ENCODE measurements around the gene ATCAY. TPM values are rescaled to one million over a fixed set of nuclear protein-coding genes. Genes with fewer than 3 reads are reported as not detected.
A peak's percentile ranks its signal among the peaks of the same experiment; 100 is the strongest.

ATCAY gene
- total and polyA plus RNA-seq, 2 experiments from 2014 or later: not detected

GRCh38 chr19:3879656-3880055 lies 829 bp upstream of the ATCAY start:
- Histone ChIP-seq H3K79me2 (ENCODE audit: insufficient read depth) (no peaks in the 10 kb centered on the region), H3K4me1 (ENCODE audit: insufficient read depth) (no peaks in the 10 kb centered on the region), H3K27me3 (replicated peaks; ENCODE audit: insufficient read depth) (peaks cover 33% of the 10 kb centered on the region), H3K9ac (no peak overlapping the region), H3K27ac (no peak overlapping the region), H2AFZ (no peak overlapping the region), H3K9me3 (ENCODE audit: low read depth) (no peaks in the 10 kb centered on the region), H4K20me1 (ENCODE audit: insufficient read depth) (no peaks in the 10 kb centered on the region), H3K4me3 (no peak overlapping the region), H3F3A (ENCODE audit: insufficient read depth) (no peaks in the 10 kb centered on the region), H3K4me2 (ENCODE audit: unreplicated experiment) (no peak overlapping the region), H3K9me2 (ENCODE audit: insufficient read depth) (no peaks in the 10 kb centered on the region), H3K36me3 (ENCODE audit: low read depth) (no peaks in the 10 kb centered on the region)
- DNase-seq: no peak
- WGBS, 2 experiments (ENCODE audit: low coverage in 1 of 2, low lambda C conversion rate in 2 of 2, missing lambda C conversion rate in 2 of 2): 61 to 63% methylated on average over 11 to 12 of the region's 12 CpGs
- in situ Hi-C loops (cut with MboI): no loop called here
- TF ChIP-seq EZH2 (IDR thresholded peaks at IDR 0.05; ENCODE audit: insufficient read depth, poor library complexity, severe bottlenecking) (no peak), EZH2phosphoT487 (IDR thresholded peaks at IDR 0.05; ENCODE audit: insufficient read depth, low read depth) (no peak)

GRCh38 chr19:3881272-3882040 lies 971 bp downstream of the ATCAY start:
- H3K9ac ChIP-seq: no peak overlapping the region
- no peaks in the 10 kb centered on the region for H3K36me3 ChIP-seq (ENCODE audit: low read depth)
- peak; percentile 62 for TF ChIP-seq EZH2 (IDR thresholded peaks at IDR 0.05; ENCODE audit: insufficient read depth, poor library complexity, severe bottlenecking)
- no peak for TF ChIP-seq EZH2phosphoT487 (IDR thresholded peaks at IDR 0.05; ENCODE audit: insufficient read depth, low read depth)
- no peaks in the 10 kb centered on the region for H3K9me2 ChIP-seq (ENCODE audit: insufficient read depth)
- no peak overlapping the region for H2AFZ ChIP-seq
- no peaks in the 10 kb centered on the region for H3F3A ChIP-seq (ENCODE audit: insufficient read depth)
- no peaks in the 10 kb centered on the region for H3K79me2 ChIP-seq (ENCODE audit: insufficient read depth)
- no peaks in the 10 kb centered on the region for H3K4me1 ChIP-seq (ENCODE audit: insufficient read depth)
- H3K4me3 ChIP-seq: no peak overlapping the region
- 2% methylated on average over 25 to 31 of the region's 31 CpGs for WGBS, 2 experiments (ENCODE audit: low coverage in 1 of 2, low lambda C conversion rate in 2 of 2, missing lambda C conversion rate in 2 of 2)
- DNase-seq: no peak
- no peaks in the 10 kb centered on the region for H3K9me3 ChIP-seq (ENCODE audit: low read depth)
- H3K27ac ChIP-seq: no peak overlapping the region
- in situ Hi-C loops (cut with MboI): no loop called here
- no peaks in the 10 kb centered on the region for H4K20me1 ChIP-seq (ENCODE audit: insufficient read depth)
- peaks cover 33% of the 10 kb centered on the region for H3K27me3 ChIP-seq (replicated peaks; ENCODE audit: insufficient read depth)
- no peak overlapping the region for H3K4me2 ChIP-seq (ENCODE audit: unreplicated experiment)

GRCh38 chr19:3882041-3882384 lies 1.5 kb downstream of the ATCAY start:
- Histone ChIP-seq H3K9me3 (ENCODE audit: low read depth) (no peaks in the 10 kb centered on the region), H3K27ac (no peak overlapping the region), H3K9ac (no peak overlapping the region), H4K20me1 (ENCODE audit: insufficient read depth) (no peaks in the 10 kb centered on the region), H2AFZ (no peak overlapping the region), H3K36me3 (ENCODE audit: low read depth) (no peaks in the 10 kb centered on the region), H3K9me2 (ENCODE audit: insufficient read depth) (no peaks in the 10 kb centered on the region), H3K4me3 (no peak overlapping the region), H3F3A (ENCODE audit: insufficient read depth) (no peaks in the 10 kb centered on the region), H3K27me3 (replicated peaks; ENCODE audit: insufficient read depth) (peaks cover 33% of the 10 kb centered on the region), H3K4me2 (ENCODE audit: unreplicated experiment) (no peak overlapping the region), H3K4me1 (ENCODE audit: insufficient read depth) (no peaks in the 10 kb centered on the region), H3K79me2 (ENCODE audit: insufficient read depth) (no peaks in the 10 kb centered on the region)
- WGBS, 2 experiments (ENCODE audit: low coverage in 1 of 2, low lambda C conversion rate in 2 of 2, missing lambda C conversion rate in 2 of 2): 15 to 16% methylated on average over 6 of the region's 6 CpGs
- TF ChIP-seq EZH2phosphoT487 (IDR thresholded peaks at IDR 0.05; ENCODE audit: insufficient read depth, low read depth): no peak
- no peak for TF ChIP-seq EZH2 (IDR thresholded peaks at IDR 0.05; ENCODE audit: insufficient read depth, poor library complexity, severe bottlenecking)
- in situ Hi-C loops (cut with MboI): no loop called here
- no peak for DNase-seq

GRCh38 chr19:3890591-3890990 lies 10.1 kb downstream of the ATCAY start:
- no peaks in the 10 kb centered on the region for H3K27me3 ChIP-seq (replicated peaks; ENCODE audit: insufficient read depth)
- H4K20me1 ChIP-seq (ENCODE audit: insufficient read depth): no peaks in the 10 kb centered on the region
- no peak overlapping the region for H3K9ac ChIP-seq
- no peaks in the 10 kb centered on the region for H3K36me3 ChIP-seq (ENCODE audit: low read depth)
- H3K27ac ChIP-seq: no peak overlapping the region
- H3K9me3 ChIP-seq (ENCODE audit: low read depth): no peaks in the 10 kb centered on the region
- H3F3A ChIP-seq (ENCODE audit: insufficient read depth): no peaks in the 10 kb centered on the region
- H3K79me2 ChIP-seq (ENCODE audit: insufficient read depth): no peaks in the 10 kb centered on the region
- no peaks in the 10 kb centered on the region for H3K4me1 ChIP-seq (ENCODE audit: insufficient read depth)
- WGBS, 2 experiments (ENCODE audit: low coverage in 1 of 2, low lambda C conversion rate in 2 of 2, missing lambda C conversion rate in 2 of 2): 78 to 84% methylated on average over 17 of the region's 17 CpGs
- H3K4me3 ChIP-seq: no peak overlapping the region
- no peak for DNase-seq
- H3K9me2 ChIP-seq (ENCODE audit: insufficient read depth): no peaks in the 10 kb centered on the region
- in situ Hi-C loops (cut with MboI): no loop called here
- TF ChIP-seq EZH2phosphoT487 (IDR thresholded peaks at IDR 0.05; ENCODE audit: insufficient read depth, low read depth): no peak
- TF ChIP-seq EZH2 (IDR thresholded peaks at IDR 0.05; ENCODE audit: insufficient read depth, poor library complexity, severe bottlenecking): no peak
- no peak overlapping the region for H3K4me2 ChIP-seq (ENCODE audit: unreplicated experiment)
- no peak overlapping the region for H2AFZ ChIP-seq

Data from GM23248 (cell line).